CD4-positive, alpha-beta T cell (primary cell): ENCODE results near the gene AFAP1. TPM values are rescaled to one million over a fixed set of nuclear protein-coding genes. Genes with fewer than 3 reads are reported as not detected.

Experiments
- ATAC-seq: fragments of 200-7000 bp; cut with Tn5 transposase; one replicate; pipeline ENCODE4 v1.10.0; 2022; ENCODE audit warnings: mild to moderate bottlenecking; ENCODE audit not compliant: poor library complexity
- CTCF ChIA-PET: fragments of 350-600 bp; sonication (Branson Sonifier 250); formaldehyde crosslinking; loops from one replicate; lab custom pipeline; 2021; ENCODE audit warnings: antibody characterized with exemption, inconsistent platforms; lab: Charles Lee
- POLR2A ChIA-PET: fragments of 350-600 bp; sonication (Branson Sonifier 250); formaldehyde crosslinking; loops from one replicate; lab custom pipeline; 2021; ENCODE audit warnings: antibody characterized with exemption, inconsistent platforms; lab: Charles Lee
- DNase-seq, 14 experiments: peaks; one replicate each; pipeline ENCODE4 v3.0.0-alpha.2; 2013 to 2020; ENCODE audit warnings: mixed read lengths in 2 of 14
- H3K27ac ChIP-seq, 2 donors: one replicate each; pipeline versions ENCODE4 v1.5.1 to v1.7.0; 2013; ENCODE audit warnings: low read length in 2 of 2, low read depth in 1 of 2, mild to moderate bottlenecking in 1 of 2
- H3K27me3 ChIP-seq, 2 experiments: 1 replicate in 1 of 2; 2 replicates in 1 of 2; pipeline versions ENCODE4 v1.6.1 to v1.7.0; 2013; ENCODE audit warnings: low read length in 2 of 2, control low read depth in 1 of 2, mild to moderate bottlenecking in 1 of 2, moderate library complexity in 1 of 2; ENCODE audit not compliant: insufficient read depth in 2 of 2, control insufficient read depth in 1 of 2
- H3K36me3 ChIP-seq: one replicate; pipeline ENCODE4 v1.6.1; 2013; ENCODE audit warnings: low read length, control low read depth; ENCODE audit not compliant: insufficient read depth
- H3K4me1 ChIP-seq: one replicate; pipeline ENCODE4 v1.6.1; 2013; ENCODE audit warnings: low read length, control low read depth; ENCODE audit not compliant: insufficient read depth
- H3K4me3 ChIP-seq: one replicate; pipeline ENCODE4 v1.5.1; 2013; ENCODE audit warnings: mild to moderate bottlenecking, low read length, moderate library complexity
- H3K9me3 ChIP-seq, 2 experiments: 1 replicate in 1 of 2; 2 replicates in 1 of 2; pipeline versions ENCODE4 v1.6.1 to v1.7.0; 2013; ENCODE audit warnings: low read length in 2 of 2, mild to moderate bottlenecking in 2 of 2, control low read depth in 1 of 2, moderate library complexity in 1 of 2; ENCODE audit not compliant: control insufficient read depth in 1 of 2, insufficient read depth in 1 of 2
- H3K27ac Mint-ChIP-seq: one replicate; pipeline ENCODE4 v1.8.0; 2020; ENCODE audit warnings: mixed read lengths
- H3K27me3 Mint-ChIP-seq: one replicate; pipeline ENCODE4 v1.8.0; 2021; ENCODE audit warnings: mixed read lengths
- H3K36me3 Mint-ChIP-seq: one replicate; pipeline ENCODE4 v1.8.0; 2021; ENCODE audit warnings: low read depth, mixed read lengths
- H3K4me1 Mint-ChIP-seq: one replicate; pipeline ENCODE4 v1.8.0; 2021; ENCODE audit warnings: low read depth, mixed read lengths
- H3K4me3 Mint-ChIP-seq: one replicate; pipeline ENCODE4 v1.8.0; 2020; ENCODE audit warnings: mild to moderate bottlenecking, mixed read lengths
- H3K9me3 Mint-ChIP-seq: one replicate; pipeline ENCODE4 v1.8.0; 2020; ENCODE audit warnings: mixed read lengths
- intact Hi-C, 2 experiments: fragments of 100-400 bp; cut with DNase I in 1 of 2; cut with micrococcal nuclease in 1 of 2; formaldehyde crosslinking; loops; one replicate each; pipeline versions ENCODE4 v1.15.1 to v1.9.0; 2023 to 2025; cut with DNase I, micrococcal nuclease
- total RNA-seq, 174 experiments: library from RNA in 2 of 174; stranded (reverse) in 2 of 174; gene quantifications; one replicate each; pipeline ENCODE4 v1.2.3 and lab custom pipeline; 2021 to 2026
- TF ChIP-seq, protein P1 (sequence below): fragments of 200-600 bp; IDR thresholded peaks from one replicate; pipeline ENCODE4 v1.8.0; 2022; ENCODE audit warnings: antibody characterized with exemption, mild to moderate bottlenecking

Gene AFAP1
- total RNA-seq, 2 experiments from 2014 or later: 9.8 to 10.9 TPM

- TF ChIP-seq, protein P1, sequence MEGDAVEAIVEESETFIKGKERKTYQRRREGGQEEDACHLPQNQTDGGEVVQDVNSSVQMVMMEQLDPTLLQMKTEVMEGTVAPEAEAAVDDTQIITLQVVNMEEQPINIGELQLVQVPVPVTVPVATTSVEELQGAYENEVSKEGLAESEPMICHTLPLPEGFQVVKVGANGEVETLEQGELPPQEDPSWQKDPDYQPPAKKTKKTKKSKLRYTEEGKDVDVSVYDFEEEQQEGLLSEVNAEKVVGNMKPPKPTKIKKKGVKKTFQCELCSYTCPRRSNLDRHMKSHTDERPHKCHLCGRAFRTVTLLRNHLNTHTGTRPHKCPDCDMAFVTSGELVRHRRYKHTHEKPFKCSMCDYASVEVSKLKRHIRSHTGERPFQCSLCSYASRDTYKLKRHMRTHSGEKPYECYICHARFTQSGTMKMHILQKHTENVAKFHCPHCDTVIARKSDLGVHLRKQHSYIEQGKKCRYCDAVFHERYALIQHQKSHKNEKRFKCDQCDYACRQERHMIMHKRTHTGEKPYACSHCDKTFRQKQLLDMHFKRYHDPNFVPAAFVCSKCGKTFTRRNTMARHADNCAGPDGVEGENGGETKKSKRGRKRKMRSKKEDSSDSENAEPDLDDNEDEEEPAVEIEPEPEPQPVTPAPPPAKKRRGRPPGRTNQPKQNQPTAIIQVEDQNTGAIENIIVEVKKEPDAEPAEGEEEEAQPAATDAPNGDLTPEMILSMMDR: no peak
- Mint-ChIP-seq H3K36me3 (peaks cover 10% of the 10 kb centered on the region), H3K27me3 (peaks cover 27% of the 10 kb centered on the region), H3K4me3 (peak overlapping the region; percentile 54), H3K9me3 (no peaks in the 10 kb centered on the region), H3K4me1 (peaks cover 23% of the 10 kb centered on the region), H3K27ac (no peak overlapping the region)
- Histone ChIP-seq H3K4me3 (no peak overlapping the region), H3K4me1 (peaks cover 19% of the 10 kb centered on the region), H3K27me3 (no peaks in the 10 kb centered on the region), H3K9me3 (no peaks in the 10 kb centered on the region), H3K27ac (no peak overlapping the region), H3K36me3 (no peaks in the 10 kb centered on the region)
- POLR2A ChIA-PET: no interaction called here
- DNase-seq (no peak), ATAC-seq (no peak)
- CTCF ChIA-PET: no interaction called here
- intact Hi-C loops: loop anchor here in 1 of 2 experiments (10.0 kb wide), 1 partner anchor 837 kb away; no protein-coding TSS in a partner anchor
Measured at GRCh38 chr4:7941965-7942496, 2.4 kb upstream of the AFAP1 start.

DNA sequence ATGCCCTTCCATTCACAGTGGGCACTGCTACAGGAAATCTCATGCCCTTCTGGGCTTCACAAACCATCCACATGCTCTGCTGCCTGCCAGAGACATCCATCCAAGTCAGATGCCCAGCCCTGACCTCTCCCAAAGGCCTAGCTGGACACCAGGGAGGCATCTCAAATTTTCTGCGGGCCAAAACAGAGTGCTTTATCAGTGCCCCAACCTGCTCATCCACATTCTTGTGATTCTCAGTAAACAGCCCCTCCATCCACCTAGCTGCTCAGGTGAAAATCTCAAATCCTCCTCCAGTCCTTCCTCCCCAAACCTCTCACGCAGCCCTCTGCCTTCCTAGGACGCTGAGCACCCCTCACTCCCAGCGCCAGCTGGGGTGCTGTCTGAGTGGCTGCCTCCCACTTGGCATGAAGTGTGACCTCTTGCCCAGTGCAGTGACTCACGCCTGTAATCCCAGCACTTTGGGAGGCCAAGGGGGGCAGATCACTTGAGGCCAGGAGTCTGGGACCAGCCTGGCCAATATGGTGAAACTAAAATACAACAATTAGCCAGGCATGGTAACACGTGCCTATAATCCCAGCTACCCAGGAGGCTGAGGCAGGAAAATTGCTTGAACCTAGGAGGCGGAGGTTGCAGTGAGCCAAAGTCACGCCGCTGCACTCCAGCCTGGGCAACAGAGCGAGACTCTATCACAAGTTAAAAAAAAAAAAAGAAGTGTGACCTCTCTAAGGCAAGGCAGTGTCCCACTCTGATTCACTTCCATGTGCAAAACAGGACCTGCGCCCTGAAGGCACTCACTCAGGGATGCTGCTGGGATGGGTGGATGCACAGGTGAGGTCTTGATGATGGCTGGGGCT is 1.7 kb upstream of the AFAP1 start:
- TF ChIP-seq, protein P1: no peak
- H3K36me3 ChIP-seq: no peaks in the 10 kb centered on the region
- Mint-ChIP-seq H3K36me3 (peaks cover 10% of the 10 kb centered on the region), H3K4me3 (peak overlapping the region; percentile 74), H3K9me3 (no peaks in the 10 kb centered on the region), H3K27me3 (peaks cover 26% of the 10 kb centered on the region), H3K27ac (no peak overlapping the region), H3K4me1 (peaks cover 28% of the 10 kb centered on the region)
- POLR2A ChIA-PET: interaction anchor here (1.8 to 1.9 kb wide), 2 partner anchors 11 to 499 kb away, joined by 6 to 11 read pairs; partner anchors contain the start of genes ACOX3 and TRMT44
- H3K27ac ChIP-seq: no peak overlapping the region
- DNase-seq (no peak), ATAC-seq (no peak)
- intact Hi-C loops: loop anchor here in 1 of 2 experiments (10.0 kb wide), 1 partner anchor 837 kb away; no protein-coding TSS in a partner anchor
- no peaks in the 10 kb centered on the region for H3K27me3 ChIP-seq
- H3K4me1 ChIP-seq: peaks cover 19% of the 10 kb centered on the region
- H3K4me3 ChIP-seq: no peak overlapping the region
- H3K9me3 ChIP-seq: no peaks in the 10 kb centered on the region
- CTCF ChIA-PET: interaction anchor here (1.3 kb wide), 1 partner anchor 46 kb away, joined by 3 read pairs; no protein-coding TSS in a partner anchor

DNA sequence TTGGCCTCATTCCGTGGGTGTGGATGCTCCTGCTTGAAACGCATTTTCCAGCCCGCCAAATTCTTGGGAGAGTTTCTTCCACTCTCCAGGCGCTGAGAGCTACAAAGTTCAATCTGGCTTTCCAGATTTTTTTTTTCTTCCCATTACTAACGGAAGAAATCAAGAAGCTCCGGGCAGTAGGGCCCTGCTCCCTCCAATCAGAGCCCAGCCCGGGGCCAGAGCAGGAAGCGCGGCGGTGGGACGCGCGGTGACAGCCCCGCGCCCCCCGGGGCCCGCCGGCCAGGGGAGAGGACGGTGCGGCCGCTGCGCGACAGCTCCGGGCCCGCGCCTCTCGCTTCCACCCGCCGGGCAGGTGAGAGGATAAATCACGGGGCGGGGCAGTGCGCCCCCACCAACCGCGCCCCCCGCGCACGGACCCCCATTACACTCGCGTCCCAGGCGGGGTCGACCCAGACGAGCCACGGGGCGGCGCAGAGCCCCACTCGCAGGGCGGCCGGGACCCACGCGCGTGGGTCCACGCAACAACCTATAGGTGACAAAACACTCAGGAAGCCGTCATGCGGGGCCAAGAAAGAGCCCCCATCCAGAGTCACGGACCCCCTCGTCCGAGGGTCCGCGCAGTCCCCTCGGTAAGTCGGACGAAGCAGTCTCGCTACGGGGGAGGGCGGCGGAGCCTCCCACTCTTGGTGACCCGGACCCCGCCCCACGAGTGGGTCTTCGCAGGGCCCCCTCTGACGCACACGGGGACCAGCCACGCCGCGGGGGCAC is 868 bp downstream of the AFAP1 start:
- no peaks in the 10 kb centered on the region for H3K36me3 ChIP-seq
- Mint-ChIP-seq H3K9me3 (no peaks in the 10 kb centered on the region), H3K4me3 (peak overlapping the region; percentile 90), H3K36me3 (peaks cover 10% of the 10 kb centered on the region), H3K27ac (peak overlapping the region; percentile 76), H3K27me3 (peaks cover 16% of the 10 kb centered on the region), H3K4me1 (peaks cover 48% of the 10 kb centered on the region)
- intact Hi-C loops: loop anchor here (2.0 to 10.0 kb wide), 9 partner anchors 32 to 1364 kb away; partner anchors contain the start of genes ABLIM2 (in 1 of the 2), KIAA0232 (in 1 of the 2) and MAN2B2 (in 1 of the 2)
- H3K9me3 ChIP-seq: no peaks in the 10 kb centered on the region
- ChIA-PET POLR2A (interaction anchor here (0.9 to 3.3 kb wide), 12 partner anchors 9 to 180 kb away, joined by 3 to 39 read pairs (median 6); no protein-coding TSS in a partner anchor), CTCF (interaction anchor here (1.0 to 2.6 kb wide), 4 partner anchors 95 to 180 kb away, joined by 3 to 7 read pairs (median 4); no protein-coding TSS in a partner anchor)
- H3K4me1 ChIP-seq: peaks cover 19% of the 10 kb centered on the region
- peak in 10 of 14 experiments; percentile 7 to 54 (median 24) for DNase-seq
- H3K27ac ChIP-seq: peak overlapping the region in 1 of 2 donors; percentile 46
- ATAC-seq: no peak
- peak overlapping the region; percentile 75 for H3K4me3 ChIP-seq
- TF ChIP-seq, protein P1: no peak
- no peaks in the 10 kb centered on the region for H3K27me3 ChIP-seq
